ENCODE data around the gene NT5C1A.

DNA sequence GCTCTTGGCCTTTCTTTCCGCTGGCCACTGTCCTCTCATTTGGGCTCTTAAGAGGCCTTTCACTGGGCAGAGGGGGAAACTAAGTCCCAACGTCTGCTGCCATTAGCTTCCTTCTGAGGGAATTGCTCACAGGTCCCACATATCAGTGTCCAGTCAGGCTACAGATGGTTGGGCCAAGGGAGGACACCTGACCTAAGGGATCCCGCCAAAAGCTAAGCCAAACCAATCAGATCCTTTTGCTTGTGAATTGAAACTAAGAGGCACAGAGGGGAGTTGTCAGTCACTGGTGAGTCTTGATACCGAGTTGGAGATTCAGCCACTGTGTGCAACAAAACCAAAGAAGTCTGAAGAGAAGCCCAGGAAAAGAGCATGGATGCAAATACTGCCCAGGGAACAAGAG, 5.7 kb upstream of the NT5C1A start:
- TF ChIP-seq, protein P1, sequence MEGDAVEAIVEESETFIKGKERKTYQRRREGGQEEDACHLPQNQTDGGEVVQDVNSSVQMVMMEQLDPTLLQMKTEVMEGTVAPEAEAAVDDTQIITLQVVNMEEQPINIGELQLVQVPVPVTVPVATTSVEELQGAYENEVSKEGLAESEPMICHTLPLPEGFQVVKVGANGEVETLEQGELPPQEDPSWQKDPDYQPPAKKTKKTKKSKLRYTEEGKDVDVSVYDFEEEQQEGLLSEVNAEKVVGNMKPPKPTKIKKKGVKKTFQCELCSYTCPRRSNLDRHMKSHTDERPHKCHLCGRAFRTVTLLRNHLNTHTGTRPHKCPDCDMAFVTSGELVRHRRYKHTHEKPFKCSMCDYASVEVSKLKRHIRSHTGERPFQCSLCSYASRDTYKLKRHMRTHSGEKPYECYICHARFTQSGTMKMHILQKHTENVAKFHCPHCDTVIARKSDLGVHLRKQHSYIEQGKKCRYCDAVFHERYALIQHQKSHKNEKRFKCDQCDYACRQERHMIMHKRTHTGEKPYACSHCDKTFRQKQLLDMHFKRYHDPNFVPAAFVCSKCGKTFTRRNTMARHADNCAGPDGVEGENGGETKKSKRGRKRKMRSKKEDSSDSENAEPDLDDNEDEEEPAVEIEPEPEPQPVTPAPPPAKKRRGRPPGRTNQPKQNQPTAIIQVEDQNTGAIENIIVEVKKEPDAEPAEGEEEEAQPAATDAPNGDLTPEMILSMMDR (IDR thresholded peaks at IDR 0.05), result no peak
- TF ChIP-seq ZFX (IDR thresholded peaks at IDR 0.05; ENCODE audit: borderline replicate concordance), result no peak

Data from 22Rv1 (cell line).